ENCODE measurements around the gene PAPPA.

Gene PAPPA

DNA sequence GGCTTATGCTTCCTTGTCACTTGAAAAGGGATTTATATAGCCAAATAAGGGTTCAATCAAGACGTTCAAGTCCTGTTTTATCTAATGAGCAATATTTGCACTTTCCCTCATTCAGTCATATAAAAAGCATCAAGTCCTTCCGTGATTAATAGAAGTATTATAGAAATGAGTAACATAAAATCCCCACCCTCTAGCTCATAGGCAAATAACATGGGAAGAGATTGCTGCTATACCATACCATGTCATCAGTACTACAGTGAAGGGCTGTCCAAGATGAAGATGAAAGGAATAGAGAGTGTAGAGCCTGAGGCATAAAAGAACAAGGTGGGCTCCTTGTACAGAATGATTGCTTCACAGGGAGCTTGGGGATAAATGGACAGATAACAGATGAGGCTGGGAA is 20.4 kb upstream of the PAPPA start:
- no peak overlapping the region for H3K27ac ChIP-seq
- no peak for TF ChIP-seq ZFX (IDR thresholded peaks at IDR 0.05)
- TF ChIP-seq, protein P1, sequence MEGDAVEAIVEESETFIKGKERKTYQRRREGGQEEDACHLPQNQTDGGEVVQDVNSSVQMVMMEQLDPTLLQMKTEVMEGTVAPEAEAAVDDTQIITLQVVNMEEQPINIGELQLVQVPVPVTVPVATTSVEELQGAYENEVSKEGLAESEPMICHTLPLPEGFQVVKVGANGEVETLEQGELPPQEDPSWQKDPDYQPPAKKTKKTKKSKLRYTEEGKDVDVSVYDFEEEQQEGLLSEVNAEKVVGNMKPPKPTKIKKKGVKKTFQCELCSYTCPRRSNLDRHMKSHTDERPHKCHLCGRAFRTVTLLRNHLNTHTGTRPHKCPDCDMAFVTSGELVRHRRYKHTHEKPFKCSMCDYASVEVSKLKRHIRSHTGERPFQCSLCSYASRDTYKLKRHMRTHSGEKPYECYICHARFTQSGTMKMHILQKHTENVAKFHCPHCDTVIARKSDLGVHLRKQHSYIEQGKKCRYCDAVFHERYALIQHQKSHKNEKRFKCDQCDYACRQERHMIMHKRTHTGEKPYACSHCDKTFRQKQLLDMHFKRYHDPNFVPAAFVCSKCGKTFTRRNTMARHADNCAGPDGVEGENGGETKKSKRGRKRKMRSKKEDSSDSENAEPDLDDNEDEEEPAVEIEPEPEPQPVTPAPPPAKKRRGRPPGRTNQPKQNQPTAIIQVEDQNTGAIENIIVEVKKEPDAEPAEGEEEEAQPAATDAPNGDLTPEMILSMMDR (conservative IDR thresholded peaks at IDR 0.05), result no peak

DNA sequence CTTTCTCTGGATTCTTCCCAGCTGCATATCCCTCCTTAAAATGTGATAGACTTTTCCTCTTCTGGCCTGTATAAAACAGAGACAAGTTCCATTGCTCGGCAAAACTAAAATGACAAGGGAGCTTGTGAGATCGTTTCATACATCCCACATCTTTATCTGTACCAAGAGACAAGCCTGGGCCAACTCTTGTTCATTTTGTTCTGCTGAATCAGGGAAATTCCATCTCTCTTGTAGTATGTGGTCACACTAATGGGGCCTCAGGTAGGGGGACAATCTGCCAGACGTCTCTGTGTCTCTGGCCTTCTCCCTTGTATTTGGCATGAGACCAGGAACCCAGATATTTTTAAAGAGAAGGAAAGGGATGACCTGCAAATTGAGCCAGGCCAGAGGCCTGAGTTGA is 18.6 kb upstream of the PAPPA start:
- no peak overlapping the region for H3K27ac ChIP-seq
- TF ChIP-seq ZFX (IDR thresholded peaks at IDR 0.05), result no peak
- TF ChIP-seq, protein P1 (conservative IDR thresholded peaks at IDR 0.05), result no peak

DNA sequence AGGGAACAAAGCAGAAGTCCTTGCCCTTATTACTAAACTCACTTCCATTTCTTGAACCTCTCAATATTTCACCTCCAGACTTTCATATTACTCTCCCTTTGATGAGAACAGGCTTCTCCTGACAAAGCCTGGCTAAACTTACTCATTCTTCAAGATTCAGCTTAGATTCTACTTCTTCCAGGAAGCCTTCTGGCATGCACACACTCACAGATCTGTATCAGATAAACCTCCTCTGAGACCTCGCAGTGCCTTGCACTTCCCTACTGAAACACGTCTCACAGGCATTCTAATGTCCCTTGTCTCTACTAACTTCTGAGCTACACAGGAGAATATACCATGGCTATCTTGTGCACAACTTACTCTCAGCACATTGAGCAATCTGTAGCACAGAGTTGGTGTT is 16.6 kb upstream of the PAPPA start:
- TF ChIP-seq ZFX (IDR thresholded peaks at IDR 0.05), result no peak
- no peak overlapping the region for H3K27ac ChIP-seq

DNA sequence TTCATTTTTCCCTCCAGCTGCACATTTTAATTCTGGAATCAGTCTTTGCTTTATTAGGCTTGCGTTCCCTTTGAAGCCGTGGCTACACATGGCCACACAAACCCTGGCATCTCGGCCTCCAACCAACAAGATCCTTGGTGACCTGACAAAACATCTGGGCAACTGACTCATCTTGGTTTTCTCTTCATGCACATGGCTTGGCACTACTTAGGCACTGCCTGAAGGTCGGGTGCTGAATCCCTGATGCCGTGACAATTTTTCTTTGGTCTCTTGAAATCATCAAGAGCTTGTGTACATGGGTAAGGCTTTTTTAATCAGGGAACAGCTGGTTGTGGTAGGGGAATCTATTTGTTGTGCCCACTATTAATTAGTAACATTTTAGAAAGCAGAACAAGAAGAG is 16.0 kb upstream of the PAPPA start:
- TF ChIP-seq, protein P1 (conservative IDR thresholded peaks at IDR 0.05), result no peak
- no peak for TF ChIP-seq ZFX (IDR thresholded peaks at IDR 0.05)
- H3K27ac ChIP-seq, result no peak overlapping the region

DNA sequence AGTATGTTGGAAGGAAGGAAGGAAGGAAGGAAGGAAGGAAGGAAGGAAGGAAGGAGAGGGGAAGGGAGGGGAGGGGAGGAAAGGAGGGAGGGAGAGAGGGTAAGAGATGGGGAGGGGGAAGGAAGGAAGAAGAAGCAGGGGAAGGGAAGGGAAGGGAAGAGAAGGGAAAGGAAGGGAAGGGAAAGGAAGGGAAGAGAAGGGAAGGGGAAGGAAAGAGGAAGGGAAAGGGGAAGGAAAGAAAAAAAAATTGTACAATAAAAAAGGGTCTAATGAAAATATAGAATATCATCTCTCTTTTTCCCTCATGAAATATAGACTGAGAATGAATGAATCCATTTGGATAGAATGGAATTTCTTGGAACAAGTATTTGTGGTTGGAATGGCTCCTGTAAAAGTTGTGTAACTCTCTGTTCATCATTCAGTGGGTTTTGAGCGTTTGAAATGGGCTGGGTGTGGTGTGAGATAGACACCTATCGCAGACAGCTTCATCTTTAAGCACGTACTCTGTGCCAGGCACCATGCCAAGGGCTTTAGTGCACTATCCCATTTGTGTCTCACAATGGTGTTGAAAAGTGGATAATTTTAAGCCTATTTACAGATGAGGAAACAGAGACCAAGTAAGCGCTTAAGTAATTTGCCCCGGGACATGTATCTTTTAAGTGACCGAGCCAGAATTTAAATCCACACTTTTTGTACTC is 11.6 kb upstream of the PAPPA start:
- TF ChIP-seq, protein P1 (conservative IDR thresholded peaks at IDR 0.05), result no peak
- TF ChIP-seq ZFX (IDR thresholded peaks at IDR 0.05), result no peak
- no peak overlapping the region for H3K27ac ChIP-seq

DNA sequence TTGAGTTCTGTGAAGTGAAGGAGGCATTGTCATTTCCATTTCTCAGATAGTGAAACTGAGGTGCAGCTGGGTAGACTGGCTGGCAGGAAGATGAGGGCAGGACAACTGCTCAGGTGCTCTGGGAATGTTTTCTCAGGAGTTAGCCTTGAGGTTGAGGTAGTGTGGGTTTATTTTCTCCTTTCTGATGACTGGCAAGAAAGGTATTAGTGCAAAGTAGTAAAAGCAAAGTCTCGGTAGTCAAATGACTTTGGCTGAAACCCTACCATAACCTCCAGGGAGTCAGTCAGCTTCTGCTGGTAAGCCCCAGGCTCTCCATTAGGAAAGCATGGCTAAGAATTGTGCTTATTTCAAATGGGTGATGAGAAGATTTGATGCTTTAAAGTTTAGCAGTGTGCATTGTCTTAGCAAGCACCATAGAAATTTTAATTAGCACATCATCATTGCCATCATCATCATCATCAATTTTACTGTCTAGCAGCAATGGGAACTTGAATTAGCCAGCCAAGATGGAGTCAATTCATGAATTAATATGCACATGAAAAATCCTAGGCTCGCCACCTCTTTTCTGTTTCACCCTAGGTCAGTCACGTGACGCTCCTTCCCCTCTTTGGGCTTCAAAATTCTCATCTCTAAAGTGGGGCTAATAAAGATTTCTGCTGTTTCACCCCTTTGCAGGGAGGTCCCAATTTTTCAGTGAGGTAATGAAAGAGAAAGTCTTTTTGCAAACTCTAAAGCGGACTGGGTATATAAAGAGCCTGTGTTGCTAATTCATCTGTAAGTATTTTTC is 10.7 kb upstream of the PAPPA start:
- H3K27ac ChIP-seq, result no peak overlapping the region
- no peak for TF ChIP-seq ZFX (IDR thresholded peaks at IDR 0.05)
- TF ChIP-seq, protein P1 (conservative IDR thresholded peaks at IDR 0.05), result no peak

DNA sequence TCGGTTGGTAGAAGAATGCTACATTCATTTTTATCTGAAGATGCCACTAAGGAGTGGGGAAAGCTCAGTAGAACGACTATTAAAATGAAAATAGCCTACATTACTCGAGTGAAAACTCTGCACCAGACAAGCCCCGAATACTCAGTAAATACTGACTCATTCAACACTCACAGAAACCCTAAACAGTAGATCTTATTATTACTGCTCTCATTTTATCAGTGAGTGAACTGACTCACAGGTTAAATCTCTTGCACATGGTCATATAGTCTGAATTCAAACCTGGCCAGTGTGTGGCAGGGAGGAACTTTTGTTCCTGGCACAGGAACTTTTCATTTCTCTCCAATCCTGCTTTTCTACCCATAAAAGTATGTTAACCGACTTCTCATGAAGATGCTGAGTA is 9.6 kb upstream of the PAPPA start:
- TF ChIP-seq, protein P1 (conservative IDR thresholded peaks at IDR 0.05), result no peak
- TF ChIP-seq ZFX (IDR thresholded peaks at IDR 0.05), result no peak
- no peak overlapping the region for H3K27ac ChIP-seq
